HG03575 (cell line): ENCODE data around the gene TREX2.

Experiments used
- ATAC-seq: cut with Tn5 transposase; IDR thresholded peaks from one replicate; pipeline ENCODE4 v1.9.1; 2021; ENCODE audit not compliant: unreplicated experiment, insufficient number of reproducible peaks, low FRiP score; ENCODE audit errors: extremely low read depth

TREX2 gene

DNA sequence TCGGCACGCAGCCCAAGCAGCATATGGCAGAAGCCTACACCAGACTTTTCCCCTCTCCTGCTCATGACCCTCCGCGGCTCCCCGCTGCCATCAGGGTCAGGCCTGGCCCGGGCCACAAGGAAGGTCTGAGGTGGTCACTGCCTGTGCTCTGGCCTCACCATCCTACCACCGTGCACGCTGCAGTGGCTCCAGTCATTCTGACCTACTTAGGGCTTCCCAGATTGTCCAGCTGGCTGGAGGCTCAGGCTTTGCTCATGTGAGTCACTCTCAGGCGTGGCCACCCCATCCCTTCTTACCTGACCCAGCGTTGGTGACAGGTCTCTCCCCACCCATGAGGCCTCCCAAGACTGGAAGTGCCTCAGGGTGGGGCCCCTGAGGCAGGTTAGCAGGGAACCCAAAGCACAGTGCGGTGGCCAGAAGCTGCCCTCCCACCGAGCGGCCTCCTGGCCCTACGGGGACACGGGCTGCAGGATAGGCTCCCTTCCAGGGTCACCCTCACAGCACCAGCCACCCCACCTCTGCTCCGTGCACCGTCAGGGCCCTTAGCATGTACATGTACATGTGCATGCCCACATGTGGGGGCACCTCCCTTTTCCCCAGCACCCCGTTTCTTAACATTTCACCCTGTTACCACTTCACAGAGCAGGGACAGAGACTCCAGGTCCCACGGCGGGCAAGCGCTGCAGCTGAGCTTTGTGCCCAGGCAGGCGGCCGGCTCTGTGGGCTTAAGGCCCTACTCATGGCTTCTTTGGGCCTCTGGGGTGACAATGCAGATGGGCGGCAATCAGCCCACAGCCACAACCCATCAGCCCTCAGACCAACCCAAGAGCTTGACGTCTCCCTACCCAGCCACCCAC, 2.2 kb downstream of the TREX2 start:
- no peak for ATAC-seq

DNA sequence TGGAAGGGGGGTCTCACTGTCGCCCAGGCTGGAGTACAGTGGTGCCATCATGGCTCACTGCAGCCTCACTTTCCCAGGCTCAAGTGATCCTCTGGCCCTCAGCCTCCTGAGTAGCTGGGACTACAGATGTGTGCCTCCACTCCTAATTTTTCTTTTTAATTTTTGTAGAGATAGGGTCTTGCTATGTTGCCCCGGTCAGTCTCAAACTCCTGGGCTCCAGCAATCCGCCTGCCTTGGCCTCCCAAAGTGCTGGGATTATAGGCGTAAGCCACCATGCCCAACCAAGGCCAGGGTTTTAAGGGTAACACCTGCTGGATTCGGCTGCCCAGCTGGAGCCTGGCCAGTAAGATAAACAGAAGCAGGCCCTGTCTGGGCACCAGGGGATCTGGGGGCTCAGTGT, 3.4 kb downstream of the TREX2 start:
- no peak for ATAC-seq

GRCh38 chrX:153441981-153442380, 3.9 kb downstream of the TREX2 start:
- ATAC-seq, result no peak

GRCh38 chrX:153441296-153441695, 4.6 kb downstream of the TREX2 start:
- no peak for ATAC-seq

- ATAC-seq, result no peak
Measured at GRCh38 chrX:153440556-153441135, 5.2 kb downstream of the TREX2 start.

DNA sequence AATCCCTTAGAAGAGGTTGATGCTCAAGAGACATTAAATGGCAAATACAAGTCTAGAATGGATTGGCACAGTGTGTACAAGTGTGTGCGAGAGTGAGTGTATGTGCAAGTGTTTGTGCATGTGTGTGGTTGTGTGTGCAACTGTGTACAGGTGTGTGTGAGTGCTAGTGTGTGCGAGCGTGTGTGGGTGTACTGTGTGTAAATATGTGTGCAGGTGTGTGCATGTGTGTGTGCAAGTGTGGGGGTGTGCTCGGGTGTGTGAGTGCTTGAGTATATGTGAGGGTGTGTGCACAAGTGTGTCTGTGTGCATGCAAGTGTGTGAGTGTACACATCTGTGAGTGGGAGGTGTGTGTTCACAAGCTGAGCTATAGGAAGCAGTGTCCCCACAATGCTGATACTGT, 5.9 kb downstream of the TREX2 start:
- no peak for ATAC-seq

- no peak for ATAC-seq
Measured at GRCh38 chrX:153438532-153438931, 7.3 kb downstream of the TREX2 start.

DNA sequence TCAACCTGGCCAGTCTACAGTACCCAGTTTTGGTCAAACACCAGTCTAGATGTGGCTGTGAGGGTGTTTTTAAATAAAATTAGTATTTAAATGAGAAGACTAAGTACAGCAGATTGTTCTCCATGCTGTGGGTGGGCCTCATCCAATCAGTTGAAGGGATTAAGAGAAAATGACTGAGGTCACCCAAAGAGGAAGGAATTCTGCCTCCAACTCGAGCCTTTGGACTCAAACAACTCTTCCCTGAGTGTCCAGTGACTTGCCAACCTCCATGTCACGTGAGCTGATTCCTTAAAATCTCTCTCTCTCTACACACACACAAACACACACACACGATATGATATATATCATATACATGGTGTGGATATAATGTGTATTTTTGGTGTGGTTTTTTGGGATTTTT, 10.0 kb downstream of the TREX2 start:
- no peak for ATAC-seq

DNA sequence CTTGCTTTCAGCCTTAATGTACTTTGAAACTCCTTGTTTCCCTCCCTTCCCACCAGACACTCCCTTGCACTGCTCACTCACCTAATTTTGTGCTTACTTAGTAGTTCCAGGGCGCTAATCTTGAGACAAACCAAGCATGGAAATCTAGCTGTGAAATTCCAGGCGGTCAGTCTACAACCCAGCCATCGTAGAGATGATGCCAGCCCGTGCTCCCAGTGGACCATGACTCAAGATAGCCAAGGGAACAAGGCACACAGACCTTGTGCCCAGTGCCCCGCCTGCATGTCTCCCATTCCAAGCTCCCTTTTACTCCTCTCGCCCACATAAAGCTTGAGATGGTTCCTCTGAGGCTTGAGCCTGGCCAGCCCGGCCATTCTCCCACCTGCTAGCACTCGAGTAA, 11.1 kb downstream of the TREX2 start:
- no peak for ATAC-seq

DNA sequence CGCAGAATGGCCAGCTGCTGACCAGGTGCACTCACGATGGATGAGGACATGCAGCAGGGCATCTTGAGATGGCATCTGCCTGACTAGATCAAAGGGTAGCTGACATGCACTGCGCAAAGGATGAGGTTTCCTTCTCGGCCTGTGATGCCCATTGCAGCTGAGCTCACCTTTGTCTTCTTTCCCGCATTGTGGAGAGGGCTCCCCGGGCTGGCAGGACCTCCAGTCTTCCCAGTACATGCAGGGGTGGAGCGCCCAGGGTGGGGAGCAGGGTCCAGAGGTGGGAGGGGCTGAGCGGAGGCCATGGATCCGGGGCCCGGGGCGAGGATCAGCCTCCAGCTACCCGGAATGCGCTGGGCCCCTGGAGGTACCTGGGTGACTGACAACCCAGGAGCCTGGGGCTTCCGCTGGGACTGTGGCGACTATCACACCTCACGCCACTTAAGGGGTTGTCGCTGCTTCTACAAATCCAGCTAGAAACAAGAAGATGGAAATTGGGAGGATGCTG, 12.0 kb downstream of the TREX2 start:
- ATAC-seq, result no peak

- no peak for ATAC-seq
Measured at GRCh38 chrX:153433161-153433680, 12.6 kb downstream of the TREX2 start.

DNA sequence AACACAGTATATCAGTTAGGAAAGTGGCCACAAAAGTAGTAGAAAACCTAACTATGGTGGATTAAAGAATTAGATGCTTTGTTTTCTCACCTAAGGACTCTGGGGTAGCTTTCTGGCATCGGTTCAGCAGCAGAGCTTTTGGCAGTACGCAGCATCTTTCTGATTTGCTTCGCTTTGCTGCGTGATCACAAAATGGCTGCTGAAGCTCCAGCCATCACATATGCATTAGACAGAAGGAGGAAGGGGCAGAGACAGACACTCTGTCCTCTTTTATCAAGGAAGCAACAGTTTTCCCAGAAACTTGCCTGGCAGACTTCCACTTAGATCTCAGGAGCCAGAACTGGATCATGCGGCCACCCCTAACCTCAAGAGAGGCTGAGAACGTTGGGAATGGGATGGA, 15.1 kb downstream of the TREX2 start:
- ATAC-seq, result no peak

DNA sequence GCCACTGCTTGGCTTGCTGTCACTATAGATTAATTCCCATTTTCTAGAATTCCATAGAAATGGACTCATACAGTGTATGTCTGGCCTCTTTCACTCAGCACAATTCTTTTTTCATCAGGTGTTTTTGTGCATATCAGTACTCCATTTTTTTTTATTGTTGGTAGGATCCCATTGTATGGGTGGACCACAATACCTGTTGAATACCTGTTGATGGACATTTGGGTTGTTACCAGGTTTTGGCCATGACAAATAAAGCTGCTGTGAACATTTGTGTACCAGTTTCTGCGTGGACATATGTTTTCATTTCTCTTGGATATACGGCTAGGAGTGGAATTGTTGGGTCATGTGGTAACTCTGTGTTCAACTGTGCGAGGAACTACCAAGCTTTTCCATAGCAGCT, 19.7 kb downstream of the TREX2 start:
- no peak for ATAC-seq

DNA sequence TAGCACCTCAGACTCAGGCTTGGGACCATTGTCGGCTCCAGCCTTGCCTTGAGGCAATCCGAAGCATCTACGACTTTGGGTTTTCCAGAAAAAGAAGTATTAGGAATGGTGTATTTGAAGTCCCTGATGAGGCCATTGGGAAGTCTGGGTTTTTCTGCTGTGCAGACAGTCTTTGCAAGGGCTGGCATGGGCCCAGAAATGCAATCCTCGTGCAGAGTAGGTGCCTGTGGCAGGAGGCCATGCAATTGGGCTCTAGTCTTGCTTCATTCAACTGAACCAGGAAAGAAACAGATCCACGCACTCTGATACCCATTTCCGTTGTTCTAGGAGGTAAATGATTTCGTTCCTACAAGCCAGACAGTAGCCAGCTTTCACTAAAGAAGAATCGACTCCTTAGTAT, 22.2 kb downstream of the TREX2 start:
- ATAC-seq, result no peak

DNA sequence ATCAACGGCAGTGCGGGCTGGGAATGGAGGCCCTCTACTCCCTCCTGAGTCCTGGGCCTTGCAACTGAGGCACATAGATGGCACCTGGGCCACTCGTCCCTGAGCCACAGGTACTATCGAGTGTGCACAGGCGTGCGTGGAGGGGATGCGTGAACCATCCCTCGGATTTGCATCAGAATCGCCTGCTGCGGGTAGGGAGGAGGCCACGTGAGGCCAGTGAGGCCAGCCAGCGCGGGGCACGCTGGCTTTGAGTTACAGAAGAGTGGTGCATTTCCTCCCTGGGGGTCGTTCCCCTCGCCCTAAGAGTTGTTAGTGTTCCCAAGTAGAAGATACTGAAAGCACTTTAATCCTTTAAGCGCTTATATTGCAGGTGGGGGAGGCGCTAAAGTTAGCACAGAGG, 24.0 kb downstream of the TREX2 start:
- ATAC-seq, result no peak

GRCh38 chrX:153420851-153421599, 24.8 kb downstream of the TREX2 start:
- ATAC-seq, result no peak

- ATAC-seq, result no peak
Measured at GRCh38 chrX:153417637-153418036, 28.2 kb downstream of the TREX2 start.

- no peak for ATAC-seq
Measured at GRCh38 chrX:153416781-153417450, 28.9 kb downstream of the TREX2 start.

GRCh38 chrX:153414856-153415510, 30.9 kb downstream of the TREX2 start:
- ATAC-seq, result no peak
